GM18858 (cell line): ENCODE data around the gene CD83.
A peak's percentile ranks its signal among the peaks of the same experiment; 100 is the strongest.

ENCODE experiments used
- ATAC-seq: cut with Tn5 transposase; IDR thresholded peaks from one replicate; pipeline ENCODE4 v1.9.1; 2021; ENCODE audit not compliant: unreplicated experiment

Gene CD83

GRCh38 chr6:14091339-14091978 lies 26.1 kb upstream of the CD83 start:
- ATAC-seq = no peak

- ATAC-seq = no peak
Measured at GRCh38 chr6:14092316-14092715, 25.3 kb upstream of the CD83 start.

DNA sequence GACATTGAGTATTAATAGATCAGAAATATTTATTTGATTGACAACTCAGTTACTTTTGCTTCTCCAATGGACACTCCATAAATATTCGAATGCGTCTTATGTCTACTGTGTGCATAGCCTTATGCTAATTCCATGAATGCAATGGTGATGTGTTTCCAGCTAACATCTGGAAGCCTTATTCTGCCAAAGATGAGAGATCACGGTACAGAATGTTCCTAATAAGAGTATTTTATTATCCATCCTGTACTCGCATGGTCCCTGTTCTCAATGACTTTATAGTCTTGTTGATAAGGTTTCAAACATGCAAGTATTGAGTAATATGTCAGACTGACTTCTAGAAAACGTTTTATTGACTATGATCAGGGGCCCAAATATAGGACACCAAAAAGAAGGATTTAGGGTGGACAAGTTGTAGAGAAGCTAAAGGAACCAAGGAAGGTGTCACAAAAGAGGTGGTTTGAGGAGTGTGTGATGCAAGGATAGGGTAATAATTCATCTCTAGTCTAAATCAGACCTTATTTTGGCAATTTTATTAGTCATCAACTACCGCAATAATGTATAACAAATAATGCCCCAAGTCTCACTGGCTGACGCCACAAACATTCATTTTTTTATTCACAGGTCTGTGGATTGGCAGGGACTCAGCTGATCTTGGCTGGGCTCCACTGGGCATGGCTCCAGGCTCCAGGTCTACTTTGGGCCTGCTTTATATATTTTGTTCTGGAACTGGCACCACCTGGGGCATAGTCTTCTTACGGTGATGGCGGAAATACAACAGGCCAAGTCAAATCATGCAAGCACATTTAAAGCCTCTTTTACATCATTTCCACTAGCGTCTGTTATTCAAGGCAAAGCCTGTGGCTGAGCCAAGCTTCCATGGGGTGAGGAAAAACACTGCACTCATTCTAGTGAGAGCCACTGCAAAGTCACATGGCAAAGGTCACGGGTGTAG lies 24.5 kb upstream of the CD83 start:
- ATAC-seq = no peak

- no peak for ATAC-seq
Measured at GRCh38 chr6:14094721-14095120, 22.9 kb upstream of the CD83 start.

GRCh38 chr6:14095437-14095836 lies 22.1 kb upstream of the CD83 start:
- peak; percentile 41 for ATAC-seq

DNA sequence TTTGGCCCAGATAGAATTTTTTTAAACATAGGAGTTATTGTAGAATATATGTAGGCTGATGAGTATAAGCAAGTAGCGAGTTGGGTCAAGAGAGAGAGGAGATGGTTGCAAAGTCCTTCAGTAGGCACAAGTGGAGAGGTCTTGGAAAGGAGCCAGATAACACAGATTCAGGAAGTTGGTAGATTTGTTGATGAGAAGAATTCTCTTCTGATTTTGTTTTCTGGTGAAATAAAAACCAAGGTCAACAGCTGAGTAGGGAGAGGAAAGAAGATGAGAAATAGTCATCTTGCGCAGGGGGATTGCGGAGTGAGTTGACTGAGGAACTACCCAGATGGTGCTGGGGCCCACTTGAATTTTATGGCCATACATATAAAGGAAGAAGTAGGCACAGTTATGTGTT lies 17.4 kb upstream of the CD83 start:
- no peak for ATAC-seq

DNA sequence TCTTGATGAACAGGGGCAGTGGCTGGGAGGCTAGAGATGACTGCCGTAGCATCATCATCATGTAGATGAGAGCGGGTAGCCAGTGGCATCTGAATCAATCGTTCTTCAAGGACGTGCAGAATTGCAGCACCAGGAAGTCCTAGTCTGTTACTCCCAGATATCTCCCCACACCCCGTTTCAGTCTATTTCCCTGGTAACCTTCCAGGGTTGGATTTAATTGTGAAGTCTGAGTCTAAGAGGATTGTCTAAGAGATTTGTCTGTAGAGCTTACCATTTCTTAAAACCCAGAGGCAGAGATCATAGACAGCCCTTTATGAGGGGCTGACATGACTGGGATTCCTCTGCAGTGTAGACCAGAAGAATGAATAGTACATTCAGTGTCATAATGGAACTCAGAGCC lies 16.6 kb upstream of the CD83 start:
- no peak for ATAC-seq

DNA sequence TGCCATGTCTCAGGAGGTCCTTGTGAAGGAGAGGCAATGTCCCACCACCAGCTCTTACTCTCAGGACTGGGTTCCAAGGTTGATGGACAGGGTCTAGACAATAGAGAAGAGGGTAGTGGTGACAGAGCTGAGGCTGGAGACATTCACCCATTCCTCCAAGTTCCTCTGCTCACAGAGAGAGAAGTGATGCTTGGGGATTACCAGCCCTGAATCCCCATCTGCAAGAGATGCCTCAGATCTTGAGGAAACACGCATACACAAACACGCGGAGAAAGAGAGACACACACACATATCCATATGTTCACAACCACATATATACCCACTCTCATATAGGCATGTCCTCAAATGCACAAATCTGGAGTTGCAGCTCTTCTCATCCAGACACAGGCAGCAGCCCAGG lies 15.2 kb upstream of the CD83 start:
- ATAC-seq = no peak

DNA sequence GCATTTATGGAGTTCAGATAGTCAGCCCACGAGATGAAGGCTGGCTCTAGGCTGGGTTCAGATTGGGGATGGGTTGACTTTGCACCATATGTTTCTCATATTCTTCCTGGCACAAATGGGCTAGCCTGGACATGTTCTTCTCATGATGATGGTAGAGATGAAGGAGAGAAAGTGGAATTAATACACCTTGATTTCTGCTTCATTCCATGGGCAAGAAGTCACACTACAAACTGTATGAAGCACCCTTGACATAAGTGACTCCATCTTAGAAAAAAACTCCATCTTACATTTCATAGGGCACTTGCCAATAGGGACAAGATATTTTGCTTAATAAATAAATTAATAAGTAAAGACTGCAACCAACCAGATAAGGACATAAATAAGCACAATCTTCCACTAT lies 12.0 kb upstream of the CD83 start:
- ATAC-seq = no peak

GRCh38 chr6:14107000-14107399 lies 10.6 kb upstream of the CD83 start:
- ATAC-seq = no peak

GRCh38 chr6:14107711-14108494 lies 9.7 kb upstream of the CD83 start:
- no peak for ATAC-seq

DNA sequence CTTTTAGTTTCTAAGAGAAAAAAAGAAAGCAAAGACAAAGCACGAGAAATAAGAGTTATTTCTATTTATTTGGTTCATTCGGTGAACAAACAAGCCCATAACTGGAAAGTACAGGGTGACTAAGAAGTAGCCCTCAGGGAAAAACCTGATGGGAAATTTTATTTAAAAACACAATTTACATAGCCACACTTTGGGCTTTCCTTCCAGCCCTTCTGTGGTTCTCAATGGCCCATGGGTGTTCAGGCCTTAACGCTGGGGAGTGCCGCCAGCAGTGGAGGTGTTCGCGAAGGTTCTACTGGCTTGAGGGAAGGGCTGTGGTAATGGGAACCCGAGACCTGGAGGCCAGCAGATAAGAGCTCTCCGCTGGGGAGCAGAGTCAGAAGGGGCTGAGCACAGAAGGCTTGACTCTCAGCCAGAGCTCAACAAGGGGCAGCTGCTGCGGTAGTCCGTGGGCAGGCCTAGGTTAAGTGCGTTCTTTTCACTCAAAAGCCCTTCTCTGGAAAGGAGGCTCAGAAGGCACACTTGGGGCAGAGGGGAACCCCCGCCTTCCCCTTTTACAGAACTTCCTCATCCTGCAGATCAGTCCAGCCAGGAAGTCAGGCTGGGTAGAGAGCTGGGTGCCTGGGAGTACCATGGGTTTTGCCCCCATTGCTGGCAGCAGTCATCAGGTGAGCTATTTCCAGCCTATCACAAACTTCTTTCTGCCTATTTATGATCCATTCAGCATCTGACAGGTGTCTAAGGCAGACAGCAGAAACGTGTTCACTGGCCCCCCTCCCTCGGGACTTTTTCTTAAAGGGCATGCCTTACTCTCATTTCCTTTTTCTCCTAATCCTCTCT lies 8.8 kb upstream of the CD83 start:
- peak; percentile 61 for ATAC-seq

DNA sequence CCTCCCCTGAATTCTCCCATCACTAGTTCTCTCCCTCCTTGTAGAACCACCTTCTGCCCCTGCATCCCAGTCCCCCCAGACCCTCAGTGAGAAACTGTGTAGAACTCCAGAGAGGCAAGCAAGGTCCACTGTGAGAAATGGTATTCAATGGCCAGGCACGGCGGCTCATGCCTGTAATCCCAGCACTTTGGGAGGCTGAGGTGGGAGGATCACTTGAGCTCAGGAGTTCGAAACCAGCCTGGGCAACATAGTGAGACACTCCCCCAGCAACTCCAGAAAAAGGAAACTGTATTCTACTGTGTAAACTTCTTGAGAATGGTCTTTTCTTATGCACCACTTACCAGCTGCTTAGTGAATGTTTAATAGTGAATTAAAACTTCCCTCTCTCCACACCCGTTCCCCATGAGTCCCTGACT lies 8.2 kb upstream of the CD83 start:
- no peak for ATAC-seq

DNA sequence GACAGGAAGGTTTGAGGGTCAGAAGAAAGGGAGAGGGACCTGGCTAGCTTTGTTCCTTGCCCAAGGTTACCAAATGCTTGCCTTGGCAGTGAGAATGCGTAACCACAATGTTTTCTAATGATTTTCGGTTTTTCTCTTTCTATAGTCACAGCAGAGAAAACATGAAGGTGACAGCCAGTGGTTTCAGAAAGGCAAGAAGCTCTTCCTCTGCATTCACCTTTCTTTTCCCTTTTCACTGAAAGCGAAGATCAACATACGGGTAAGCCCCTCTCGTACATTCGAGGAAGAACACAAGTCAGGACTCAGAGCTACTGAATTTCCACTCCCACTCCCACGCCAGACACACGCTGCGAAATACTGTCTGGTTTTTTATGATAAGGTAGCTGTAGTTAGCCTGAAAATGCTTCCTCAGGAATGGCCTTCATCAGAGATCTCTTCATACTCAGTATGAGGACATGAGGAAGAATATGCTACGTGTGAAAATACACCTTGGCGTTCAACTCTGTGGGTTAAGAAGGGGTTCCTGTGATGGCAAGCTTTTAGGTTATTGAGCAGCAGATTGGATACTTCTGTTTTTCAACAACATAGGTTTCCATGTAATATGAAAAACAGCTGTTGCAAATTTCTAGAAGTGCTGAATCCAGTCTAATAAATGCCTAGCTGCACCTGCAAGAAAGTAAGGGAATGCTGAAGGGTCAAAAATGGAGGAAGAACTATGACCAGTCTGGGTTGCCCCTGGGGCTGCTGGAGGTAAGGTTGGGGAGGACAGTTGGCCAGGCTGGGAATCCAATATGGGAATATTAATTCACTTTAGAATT lies 7.4 kb upstream of the CD83 start:
- ATAC-seq = peak; percentile 49

GRCh38 chr6:14113976-14114375 lies 3.6 kb upstream of the CD83 start:
- ATAC-seq = no peak

DNA sequence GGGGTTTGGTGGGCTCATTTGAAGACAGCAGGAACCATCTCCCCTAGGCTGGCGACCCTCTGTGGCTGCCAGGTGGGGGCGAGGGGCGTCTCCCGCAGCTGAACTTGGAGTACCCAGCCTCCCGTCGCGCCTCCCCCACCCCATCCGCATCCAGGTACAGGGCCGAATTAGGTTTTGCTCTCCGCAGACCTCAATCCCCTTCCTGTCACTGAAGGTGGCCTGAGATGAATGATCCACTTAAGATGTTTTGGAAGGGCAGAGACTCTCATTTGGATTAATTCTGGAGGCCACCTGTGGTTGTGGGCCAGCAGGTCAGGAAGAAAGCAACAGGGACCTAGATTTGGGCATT lies 493 bp downstream of the CD83 start:
- no peak for ATAC-seq

GRCh38 chr6:14118446-14118845 lies 874 bp downstream of the CD83 start:
- ATAC-seq = no peak

DNA sequence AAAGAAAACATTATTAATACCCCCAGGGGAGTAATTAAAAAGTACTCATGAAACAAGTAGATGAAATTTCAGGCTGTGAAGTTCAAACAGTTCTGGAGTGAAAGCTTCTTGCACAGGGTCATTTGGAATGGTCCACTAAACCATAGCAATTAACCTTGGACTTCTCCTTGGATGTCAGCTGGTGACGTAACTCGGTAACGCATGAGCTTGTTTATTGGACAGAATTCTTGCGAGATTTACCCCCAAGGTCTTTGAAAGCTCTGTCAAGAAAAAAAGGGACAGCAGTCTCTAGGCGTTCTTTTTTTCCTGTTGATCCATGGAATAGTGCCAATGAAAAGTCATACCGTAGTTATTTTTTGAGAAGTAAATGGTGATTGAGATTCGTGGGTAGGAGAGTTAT lies 2.2 kb downstream of the CD83 start:
- ATAC-seq = no peak

GRCh38 chr6:14120546-14120945 lies 3.0 kb downstream of the CD83 start:
- ATAC-seq = no peak

DNA sequence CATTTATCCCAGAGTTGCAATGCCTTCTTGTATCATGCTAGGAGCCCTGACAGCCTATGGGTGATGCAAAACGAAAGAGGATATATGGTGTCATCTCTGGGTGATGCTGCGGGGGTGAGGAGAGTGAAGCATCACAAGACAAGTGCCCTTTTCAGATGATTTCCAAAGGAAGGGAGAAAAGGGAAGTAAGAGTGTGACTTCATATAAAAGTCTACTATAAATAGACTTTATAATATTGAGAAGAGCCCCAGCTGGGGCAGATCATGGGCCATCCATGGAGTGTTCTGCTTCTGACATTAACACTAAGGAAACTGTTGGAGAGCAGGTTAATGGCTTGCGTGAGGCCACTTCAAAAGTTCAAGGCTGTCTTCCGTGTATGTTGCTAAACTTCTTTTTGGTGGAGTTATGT lies 4.4 kb downstream of the CD83 start:
- ATAC-seq = peak; percentile 62
